ENCODE results near the gene ITGB5.
A peak's percentile ranks its signal among the peaks of the same experiment; 100 is the strongest.
"Not testable (repeated sequence)": the region's sequence is repeated elsewhere in the genome, so short reads cannot be mapped to it uniquely, and the experiment has no call there.

The ITGB5 gene

DNA sequence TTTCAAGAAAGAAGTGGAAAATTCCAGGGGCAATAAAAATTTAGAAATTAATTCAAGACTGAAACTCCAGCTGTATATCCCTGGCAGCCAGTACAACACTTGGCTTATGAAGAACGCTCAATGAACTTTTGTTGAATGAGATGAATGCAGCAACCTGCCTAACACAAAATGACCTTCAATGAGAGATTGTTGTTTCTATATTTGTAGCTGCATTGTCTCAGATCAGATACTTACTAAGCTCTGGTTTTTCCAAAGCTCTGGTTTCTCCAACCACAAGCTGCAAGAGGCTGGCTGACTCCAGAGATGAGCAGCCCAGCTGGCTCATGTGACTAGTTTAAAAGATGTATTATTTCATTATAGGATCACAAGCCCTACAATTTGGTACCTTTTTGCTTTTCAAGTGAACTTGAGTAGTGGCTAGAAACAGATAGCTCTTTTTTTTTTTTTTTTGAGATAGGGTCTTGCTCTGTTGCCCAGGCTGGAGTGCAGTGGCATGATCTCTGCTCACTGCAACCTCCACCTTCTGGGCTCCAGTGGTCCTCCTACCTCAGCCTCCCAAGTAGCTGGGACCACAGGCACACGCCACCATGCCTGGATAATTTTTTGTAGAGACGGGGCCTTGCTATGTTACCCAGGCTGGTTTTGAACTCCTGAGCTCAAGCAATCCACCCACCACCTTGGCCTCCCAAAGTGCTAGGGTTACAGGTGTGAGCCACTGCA lies 99.5 kb downstream of the ITGB5 start:
- no peak for DNase-seq (ENCODE audit: low spot score)

DNA sequence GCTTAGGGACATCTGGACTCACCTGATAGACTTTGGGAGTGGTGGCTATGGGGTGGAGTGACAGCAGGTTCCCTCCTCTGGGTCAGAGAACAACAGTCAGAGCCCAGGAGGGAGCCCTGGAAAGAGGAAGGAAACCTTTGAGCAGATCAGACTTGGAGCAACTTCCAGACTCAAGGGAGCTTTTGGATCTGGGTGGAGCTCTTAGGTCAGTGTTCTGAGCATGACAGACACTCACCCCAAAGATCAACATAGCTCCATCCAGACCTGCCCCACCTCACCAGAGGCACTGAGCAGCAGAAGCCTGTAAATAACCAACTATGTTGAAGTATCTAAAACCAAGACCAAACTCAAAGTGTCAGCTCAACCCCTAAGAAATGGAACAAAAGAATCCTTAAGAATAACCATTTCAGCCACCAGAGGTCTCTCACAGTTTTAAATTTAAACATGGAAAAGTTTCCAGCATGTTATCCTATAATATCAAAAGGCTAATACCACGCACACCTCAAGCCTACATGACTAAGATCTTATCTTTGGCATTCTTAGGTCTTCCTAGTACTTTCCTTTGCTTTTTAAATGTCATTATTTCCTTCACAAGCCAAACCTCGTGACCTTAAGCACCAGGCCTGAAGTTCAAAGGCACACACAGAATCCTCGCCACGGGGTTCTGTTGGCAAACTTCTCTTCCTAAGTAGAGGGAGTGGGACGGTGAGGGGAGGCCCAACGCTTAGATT lies 100.5 kb downstream of the ITGB5 start:
- DNase-seq (ENCODE audit: low spot score) = peak; percentile 12

DNA sequence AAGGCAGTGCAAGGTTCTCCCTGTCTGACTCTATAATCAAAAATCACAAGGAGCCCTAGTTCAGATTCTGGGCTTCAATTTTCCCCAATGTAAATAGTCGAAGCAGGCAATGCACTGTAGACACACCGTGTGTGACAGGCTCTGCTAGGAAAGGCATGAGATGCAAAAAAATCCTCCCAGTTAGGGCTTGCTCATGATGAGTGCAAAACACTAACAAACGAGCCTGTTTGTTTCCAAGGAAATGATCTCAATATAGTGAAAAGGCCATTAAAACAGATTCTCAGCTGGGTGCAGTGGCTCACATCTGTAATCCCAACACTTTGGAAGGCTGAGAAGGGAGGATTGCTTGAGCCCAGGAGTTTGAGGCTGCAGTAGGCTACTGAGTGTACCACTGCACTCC lies 101.2 kb downstream of the ITGB5 start:
- DNase-seq (ENCODE audit: low spot score) = no peak

DNA sequence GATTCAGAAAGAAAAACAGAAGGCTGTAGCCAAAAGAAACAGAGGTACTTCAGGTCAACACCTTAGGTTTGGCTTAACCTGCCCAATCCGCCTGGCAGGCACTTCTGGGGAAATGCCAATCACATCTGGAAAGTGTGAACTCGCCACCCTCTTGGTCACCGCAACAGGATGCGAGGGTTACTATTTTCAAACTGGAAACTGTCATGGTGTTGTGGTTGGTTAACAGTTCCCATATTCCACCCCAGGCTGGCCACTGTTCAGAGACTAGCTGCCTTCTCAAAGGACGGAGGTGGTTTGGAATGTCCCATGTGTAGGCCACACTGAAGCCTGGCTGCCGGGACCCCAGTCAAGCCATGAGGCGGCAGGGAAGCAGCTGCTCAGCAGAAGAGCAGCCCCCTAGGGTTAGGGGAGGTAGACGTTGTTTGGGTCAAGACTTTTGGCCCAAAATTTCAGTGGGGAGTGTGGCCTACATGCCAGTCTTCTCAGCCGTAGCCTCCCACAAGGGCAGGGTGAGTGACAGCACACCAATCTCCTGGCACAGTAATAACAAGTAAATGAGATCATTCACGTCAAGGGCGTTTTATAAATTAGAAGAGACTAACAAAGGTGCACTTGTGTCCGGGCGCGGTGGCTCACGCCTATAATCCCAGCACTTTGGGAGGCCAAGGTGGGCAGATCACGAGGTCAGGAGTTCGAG lies 102.3 kb downstream of the ITGB5 start:
- DNase-seq (ENCODE audit: low spot score) = no peak

DNA sequence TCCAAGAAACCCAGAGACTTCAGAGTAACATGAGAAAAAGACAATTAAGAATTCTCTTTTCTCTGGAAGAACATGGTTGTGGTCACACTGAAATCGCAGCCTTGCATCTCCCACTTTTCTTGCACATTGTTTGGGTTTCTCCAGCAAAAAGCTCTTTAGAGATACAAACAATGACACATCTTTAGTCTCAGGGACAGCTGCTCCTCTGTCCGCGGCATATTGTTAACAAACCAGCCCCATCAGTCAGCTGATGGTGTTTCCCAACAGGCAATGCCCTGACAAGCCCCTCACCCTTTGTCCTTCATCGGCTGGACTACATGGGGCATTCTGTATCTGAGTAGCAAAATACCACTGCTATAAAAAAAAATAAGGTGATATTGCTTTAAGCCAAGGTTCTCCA lies 103.5 kb downstream of the ITGB5 start:
- DNase-seq (ENCODE audit: low spot score) = no peak

DNA sequence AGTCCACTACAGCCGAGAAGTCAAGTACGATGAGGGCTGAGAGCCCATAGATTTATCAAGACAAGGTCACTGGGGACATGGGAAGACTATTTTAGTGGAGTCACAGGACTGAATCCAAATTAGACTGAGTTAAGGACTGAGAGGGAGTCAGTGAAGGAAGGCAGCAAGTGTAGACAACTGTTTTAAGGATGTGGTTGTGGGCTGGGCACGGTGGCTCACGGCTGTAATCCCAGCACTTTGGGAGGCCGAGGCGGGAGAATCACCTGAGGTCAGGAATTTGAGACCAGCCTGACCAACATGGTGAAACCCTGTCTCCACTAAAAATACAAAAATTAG lies 104.8 kb downstream of the ITGB5 start:
- not testable (repeated sequence) for DNase-seq (ENCODE audit: low spot score)

DNA sequence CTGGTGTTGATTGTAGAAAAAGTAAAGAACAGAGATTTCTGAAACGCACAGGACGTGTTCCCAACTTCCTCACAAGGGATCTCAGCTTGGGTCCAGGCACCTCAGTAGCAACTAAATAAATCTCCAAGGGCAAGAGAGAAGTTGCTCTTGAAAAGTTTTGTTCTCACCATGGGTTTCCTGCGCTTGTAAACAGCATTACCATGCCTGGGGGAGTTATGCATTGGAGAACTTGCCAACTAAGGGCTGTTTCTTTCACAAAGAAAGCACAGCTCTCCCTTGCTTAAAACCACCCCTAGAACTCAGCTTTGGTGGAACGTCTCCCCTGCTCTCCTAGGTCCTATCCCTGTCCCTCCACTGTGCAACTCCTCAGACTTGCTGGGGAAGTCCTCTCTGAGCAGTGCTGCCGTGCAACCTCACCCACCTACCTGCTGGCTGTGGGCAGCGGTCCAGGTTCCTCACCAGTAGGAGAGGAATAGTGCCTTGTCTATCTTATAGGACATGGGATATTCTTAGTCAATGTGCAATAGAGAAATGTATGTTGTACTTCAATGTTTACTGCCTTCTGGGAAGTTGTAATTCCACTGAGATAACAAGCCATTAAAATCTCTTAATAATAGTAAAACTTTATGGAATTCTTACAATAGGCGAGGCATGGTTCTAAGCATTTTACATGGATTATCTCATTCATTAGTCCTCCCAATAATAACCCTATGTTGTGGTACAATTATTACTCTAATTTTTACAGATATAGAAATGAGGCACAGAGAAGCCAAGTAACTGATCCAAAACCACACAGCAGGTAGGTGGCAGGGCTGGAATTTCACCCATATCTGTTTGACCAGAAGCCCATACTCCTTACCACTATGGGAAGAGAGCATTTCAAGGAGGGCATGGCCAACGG lies 105.4 kb downstream of the ITGB5 start:
- DNase-seq (ENCODE audit: low spot score) = no peak

DNA sequence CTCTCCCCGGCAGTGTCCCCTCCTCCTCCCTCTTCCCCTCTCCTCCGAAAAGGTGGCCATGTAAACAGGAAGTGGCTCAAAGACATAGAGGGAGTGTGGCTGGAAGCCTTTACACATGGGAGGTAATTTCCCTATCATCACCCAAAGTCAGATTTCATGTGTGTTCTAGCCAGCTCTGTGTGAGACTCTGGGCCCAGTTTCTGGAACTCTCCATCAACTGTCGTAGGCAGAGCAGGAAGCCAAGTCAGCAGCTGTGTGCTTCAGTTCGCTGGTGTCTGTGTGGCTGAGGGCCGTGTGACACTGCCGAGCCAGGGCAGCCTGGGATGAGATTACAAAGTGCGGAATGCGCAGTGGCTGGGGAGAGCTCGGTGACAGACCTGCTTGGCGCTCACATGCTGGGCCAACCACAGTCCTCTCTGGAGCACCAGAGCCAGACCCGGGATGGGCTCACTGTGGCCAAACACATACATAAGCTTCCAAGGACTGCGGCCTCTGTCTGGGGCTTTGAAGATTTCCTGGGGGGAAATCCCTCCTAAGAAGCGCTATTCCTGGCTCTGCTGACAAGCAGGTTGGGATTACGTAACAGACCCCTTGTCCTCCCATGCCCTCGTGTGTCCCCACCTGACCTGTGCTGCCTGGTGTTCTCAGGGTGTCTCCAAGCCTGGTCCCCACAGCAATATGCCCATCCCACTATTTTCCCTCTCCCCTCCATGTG lies 106.2 kb downstream of the ITGB5 start:
- DNase-seq (ENCODE audit: low spot score) = no peak

DNA sequence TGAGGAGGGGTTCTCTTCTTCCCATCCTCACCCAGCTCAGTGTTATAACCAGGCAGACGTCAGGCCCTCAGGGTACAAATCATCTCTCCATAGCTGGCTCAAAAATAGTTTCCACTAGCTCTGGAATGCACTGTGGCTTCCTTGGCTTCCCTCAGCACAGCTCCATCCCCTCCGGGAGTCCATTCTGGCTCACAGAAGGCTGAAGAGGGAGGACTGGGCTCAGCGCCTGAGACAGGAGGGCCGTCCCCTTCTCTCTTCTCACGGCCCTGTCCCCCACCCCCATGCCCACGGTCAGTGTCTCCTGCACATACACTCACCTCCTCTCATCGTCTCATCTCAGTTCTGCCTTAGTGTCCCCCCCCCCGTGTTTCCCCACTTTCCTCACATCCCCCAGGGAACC lies 106.8 kb downstream of the ITGB5 start:
- DNase-seq (ENCODE audit: low spot score) = no peak

DNA sequence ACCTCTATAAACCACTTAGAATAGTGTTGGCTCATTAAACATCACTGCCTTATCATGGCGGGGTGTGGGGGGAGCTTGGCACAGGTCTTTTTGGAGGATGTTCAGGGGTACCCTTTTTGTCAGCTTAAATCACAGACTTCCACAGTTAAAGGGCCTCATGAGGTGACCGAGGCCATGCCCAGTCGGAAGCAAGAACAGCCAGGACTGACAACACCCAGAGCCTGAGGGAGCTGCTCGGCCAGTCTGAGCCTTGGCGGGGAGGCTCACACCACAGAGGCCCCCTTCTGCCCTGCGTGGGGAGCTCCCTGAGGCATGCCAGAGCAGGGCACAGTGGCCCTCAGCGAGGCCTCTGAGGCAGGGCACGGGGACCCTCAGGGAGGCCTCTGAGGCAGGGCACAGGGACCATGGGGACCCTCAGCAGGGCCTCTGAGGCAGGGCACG lies 107.4 kb downstream of the ITGB5 start:
- DNase-seq (ENCODE audit: low spot score) = no peak

DNA sequence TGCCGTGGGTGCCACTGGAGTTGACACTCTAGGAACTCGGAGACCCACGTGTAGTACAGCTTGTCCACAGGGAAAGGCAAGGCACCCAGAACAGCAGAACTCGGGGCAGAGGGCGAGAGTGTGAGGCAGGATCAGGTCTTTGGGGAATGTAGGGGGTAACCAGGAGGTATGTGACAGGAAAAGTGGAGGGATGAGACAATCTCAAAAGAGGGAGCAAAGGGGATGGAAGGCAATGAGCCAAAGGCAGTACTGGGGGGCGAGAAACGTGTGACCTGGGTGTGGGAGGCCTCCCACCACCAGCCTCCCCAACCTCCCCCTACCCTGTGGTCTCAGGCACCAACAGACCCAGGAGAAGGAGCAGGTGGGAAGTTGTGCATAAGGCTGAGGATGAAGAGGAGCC lies 108.0 kb downstream of the ITGB5 start:
- no peak for DNase-seq (ENCODE audit: low spot score)

DNA sequence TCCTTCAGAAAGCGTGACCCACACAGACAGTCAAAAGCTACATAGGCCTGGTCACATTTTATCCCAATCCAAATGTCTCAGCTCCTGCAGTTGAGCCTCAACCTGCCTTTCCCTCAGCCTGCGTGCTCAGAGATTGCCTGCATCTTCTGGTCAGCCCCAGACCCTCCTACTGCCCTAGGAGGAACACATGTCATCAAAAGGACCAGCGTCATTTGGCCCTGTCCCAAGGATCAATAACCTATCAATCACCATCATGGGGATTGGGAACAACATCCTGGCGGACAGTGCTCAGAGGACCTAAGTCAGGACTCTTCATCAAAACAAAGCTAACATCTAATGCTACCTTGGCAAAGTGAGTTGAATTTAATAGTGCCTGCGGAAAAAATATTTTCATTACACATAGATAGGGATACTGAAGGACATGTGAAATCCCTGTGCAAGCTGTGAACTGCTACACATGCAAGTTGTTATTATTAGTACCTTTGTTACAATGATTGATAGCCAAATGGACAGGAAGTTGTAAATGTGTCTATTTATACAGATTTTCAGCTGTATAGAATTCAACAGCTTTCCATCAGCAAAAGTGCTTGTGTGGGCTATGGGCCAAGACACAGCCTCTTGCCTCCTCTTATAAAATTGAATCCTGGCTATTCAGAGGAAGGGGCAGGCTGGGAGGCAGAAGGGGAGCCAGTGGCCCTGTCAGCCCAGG lies 109.2 kb downstream of the ITGB5 start:
- no peak for DNase-seq (ENCODE audit: low spot score)

DNA sequence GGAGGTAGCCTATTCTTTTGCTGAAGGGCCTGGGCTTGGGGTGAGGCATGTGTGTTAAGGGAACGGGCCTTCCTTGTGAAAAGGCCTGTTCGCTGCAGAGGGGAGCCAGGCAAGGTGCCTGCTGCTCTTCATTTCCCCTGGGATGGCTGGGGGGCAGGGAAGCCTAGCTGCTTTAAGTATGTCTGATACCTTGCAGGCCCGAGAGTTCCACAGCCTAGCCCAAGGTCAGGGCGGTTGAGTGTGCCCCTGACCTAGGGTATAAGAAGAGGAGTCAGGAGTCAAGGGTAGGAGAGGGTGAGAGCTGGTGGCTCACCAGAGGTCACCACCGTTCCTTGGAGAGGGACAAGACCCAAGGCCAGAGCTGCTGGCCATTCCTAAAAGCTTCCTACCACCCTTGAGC lies 110.3 kb downstream of the ITGB5 start:
- DNase-seq (ENCODE audit: low spot score) = no peak

DNA sequence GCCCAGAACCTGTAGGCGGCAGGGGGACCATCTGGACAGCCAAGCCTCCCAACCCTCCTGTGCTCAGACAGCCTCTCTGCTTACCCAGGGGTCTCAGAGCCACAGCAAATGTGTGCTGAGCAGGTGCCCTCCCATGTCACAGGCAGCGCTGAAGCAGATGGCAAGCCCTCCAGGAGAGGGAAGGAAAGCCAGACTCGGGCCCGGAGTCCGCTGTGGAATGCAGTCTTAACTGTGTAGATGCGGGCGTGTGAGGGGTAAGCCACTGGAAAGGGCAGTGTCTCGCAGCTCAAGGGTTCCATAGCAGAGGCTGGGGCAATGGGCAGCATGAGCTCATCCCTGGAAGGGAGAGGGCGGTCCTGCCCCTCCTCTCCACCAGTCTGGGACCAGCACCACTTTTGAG lies 111.3 kb downstream of the ITGB5 start:
- DNase-seq (ENCODE audit: low spot score) = no peak

DNA sequence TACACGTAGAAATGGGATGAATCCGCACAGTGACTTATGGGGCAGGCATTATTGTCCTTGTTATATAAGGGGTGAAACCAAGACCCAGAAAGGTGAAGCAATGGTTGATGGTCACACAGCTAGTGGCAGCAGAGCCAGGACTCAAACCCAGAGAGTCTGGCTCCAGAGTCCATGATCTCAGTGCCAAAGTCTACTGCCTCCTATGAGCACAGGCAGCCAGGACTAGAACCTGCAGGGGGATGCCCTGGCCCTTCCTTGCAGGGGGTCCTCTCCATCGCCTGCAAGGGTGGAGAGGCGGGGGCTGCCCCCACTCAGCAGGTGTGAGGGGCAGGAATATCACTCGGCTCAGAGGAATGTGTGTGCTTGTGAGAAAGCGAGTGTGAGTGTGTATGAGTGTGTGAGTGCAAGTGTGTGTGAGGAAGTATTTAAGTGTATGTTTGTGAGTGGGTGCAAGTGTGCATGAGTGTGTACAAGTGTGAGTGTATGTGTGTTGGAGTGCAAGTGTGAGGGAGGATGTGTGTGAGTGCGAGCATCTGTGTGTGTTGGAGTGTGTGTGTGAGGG lies 112.2 kb downstream of the ITGB5 start:
- DNase-seq (ENCODE audit: low spot score) = no peak

DNA sequence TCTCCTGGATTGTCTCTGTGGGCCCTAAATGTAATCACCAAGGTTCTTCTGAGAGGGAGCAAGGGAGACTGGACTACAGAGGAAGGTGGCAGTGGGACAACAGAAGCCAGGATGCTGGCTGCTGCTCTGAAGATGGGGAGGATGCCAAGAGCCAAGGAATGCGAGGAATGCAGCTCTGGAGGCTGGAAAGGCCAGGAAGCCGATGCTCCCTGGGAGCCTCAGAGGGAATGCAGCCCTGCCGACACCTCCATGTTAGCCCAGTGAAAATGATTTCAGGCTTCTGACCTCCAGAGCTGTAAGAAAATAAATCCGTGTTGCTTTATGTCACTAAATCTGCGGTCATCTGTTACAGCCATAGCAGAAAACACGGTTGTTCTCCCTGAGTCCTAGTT lies 112.8 kb downstream of the ITGB5 start:
- peak; percentile 19 for DNase-seq (ENCODE audit: low spot score)

DNA sequence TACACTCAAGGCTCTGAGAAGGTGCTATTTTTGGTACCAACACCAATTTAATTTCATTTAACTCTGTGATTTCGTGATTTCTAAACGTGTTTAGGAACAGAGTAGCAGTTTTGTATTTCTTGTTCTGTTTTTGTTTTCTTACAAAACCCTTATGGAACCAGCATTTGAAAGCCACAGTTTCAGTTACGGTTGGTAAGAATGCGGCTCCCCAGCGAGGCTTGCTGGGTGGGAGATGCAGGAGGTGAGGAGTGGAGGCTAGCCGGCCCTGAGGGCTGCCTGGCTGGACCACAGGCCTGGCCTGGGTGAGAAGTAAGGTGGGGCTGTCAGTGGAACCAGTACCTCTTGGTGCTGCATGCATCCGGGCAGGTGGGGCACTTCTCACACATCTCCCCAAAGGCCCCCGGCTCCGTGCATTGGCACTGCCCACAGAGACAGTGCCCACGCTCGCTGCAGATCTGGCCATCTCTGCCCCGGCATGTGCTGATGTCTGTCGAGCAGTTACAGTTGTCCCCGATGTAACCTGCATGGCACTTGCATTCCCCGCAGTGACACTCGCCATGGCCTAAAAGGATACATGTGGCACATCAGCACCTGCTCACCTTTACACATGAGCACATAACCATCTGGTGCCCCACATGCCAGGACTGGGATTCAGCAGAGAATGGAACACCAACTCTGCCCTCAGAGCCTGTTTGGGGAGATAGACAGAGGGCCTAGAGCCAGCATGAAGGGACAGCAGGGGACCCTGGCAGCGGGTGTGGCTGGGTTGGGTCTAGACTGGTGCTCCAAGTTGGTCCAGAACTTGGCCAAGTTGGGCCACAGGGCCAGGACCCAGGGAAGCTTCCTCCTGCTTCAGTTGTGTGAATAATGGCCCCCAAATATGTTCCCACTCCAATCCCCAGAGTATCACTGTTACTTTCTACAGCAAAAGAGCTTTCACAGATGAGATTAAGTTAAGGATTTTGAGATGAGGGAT lies 113.5 kb downstream of the ITGB5 start:
- no peak for DNase-seq (ENCODE audit: low spot score)

DNA sequence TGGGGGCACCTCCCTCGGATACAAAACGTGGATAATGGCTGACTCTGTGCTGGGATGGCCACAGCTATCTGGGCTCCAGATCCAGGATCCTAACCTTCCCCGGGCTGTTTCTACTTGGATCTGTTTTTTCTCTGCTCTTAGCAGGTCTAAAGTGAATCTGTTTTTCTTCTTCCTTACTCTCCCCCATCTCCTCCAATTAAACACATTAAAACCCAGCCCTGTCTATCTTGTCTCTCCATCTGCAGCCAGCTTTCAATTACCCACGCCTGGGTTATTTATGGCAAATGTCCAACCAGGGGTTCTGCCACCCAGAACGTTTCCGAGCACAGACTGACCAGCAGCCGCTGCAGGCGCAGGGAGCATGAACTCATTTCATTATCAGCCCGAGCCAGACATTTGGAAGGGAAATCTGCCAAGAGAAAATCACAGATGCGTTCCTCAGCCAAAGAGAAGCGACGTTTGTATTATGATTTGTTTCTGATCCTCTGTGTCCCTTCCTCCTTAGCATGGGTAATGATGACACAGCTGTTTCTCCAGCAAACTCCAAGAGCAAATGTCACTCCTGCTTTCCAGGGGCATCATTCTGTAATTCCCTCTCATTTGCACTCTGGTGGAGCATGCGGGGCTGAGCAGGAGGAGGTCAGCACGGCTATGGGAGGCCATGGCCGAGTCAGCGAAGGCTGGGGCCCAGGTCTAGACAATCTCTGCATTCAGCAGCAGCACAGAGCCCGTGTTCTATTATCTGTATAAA lies 114.9 kb downstream of the ITGB5 start:
- DNase-seq (ENCODE audit: low spot score) = no peak

DNA sequence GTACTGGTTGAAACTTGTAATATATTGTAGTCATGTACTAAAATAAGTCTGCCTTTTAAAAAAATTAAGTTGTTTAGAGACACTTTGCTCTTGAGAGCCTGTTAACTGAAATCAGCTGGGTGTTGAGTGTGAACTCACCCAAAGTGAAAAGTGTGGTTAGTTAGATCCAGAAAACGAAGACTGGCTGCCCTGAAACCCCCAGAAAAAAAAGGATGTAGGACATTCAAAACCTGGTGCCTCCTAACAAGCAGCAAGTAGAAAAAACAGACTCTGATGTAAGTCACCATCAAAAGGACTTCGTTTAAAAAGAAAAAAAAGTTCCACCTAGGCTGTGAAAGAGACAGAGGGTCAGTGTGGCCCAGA lies 116.1 kb downstream of the ITGB5 start:
- DNase-seq (ENCODE audit: low spot score) = no peak
